HepG2 (cell line): ENCODE results near the gene SHROOM2. TPM values are rescaled to one million over a fixed set of nuclear protein-coding genes. Genes with fewer than 3 reads are reported as not detected.

Experiments
- ATAC-seq: fragments of 200-7000 bp; cut with Tn5 transposase; 3 replicates; pipeline ENCODE4 v1.9.1; 2020; ENCODE audit warnings: mild to moderate bottlenecking, moderate library complexity
- BruUV-seq: library from RNA; stranded (reverse); fragments of 400-500 nt; replicated peaks from 2 replicates; lab custom pipeline; 2021; lab: Mats Ljungman, UMichigan
- CTCF ChIA-PET: fragments of 300-600 bp; formaldehyde crosslinking; extraction: SDS; loops from one replicate; lab custom pipeline; 2021; ENCODE audit warnings: low total read pairs, inconsistent platforms, low intra/inter-chr PET ratio; lab: Yijun Ruan, JAX
- POLR2A ChIA-PET: fragments of 350-600 bp; sonication (Branson Sonifier 250); formaldehyde crosslinking; loops from one replicate; lab custom pipeline; 2020; ENCODE audit warnings: antibody characterized with exemption, inconsistent platforms; lab: Yijun Ruan, JAX
- DNase-seq: peaks from one replicate; pipeline ENCODE4 v3.0.0-alpha.2; 2015; ENCODE audit warnings: low spot score
- FAIRE-seq: peaks from 3 replicates; lab custom pipeline; 2011; peaks lifted over from hg19 to GRCh38; lab: Jason Lieb, UNC
- H2AFZ ChIP-seq: one replicate; pipeline ENCODE4 v1.6.1; 2011; ENCODE audit warnings: low read length, inconsistent platforms
- H3K27ac ChIP-seq: fragments of 300-600 bp; 3 replicates; pipeline ENCODE4 v1.8.0; 2011; ENCODE audit warnings: mixed run types, mild to moderate bottlenecking, mixed read lengths, low read length, inconsistent platforms; ENCODE audit not compliant: insufficient read depth; ENCODE audit errors: extremely low read length
- H3K27me3 ChIP-seq, 2 experiments: fragments of 200-600 bp in 1 of 2; 2 replicates in 1 of 2; 3 replicates in 1 of 2; pipeline versions ENCODE4 v1.6.0 to v1.8.0; 2011; ENCODE audit warnings: low read length in 2 of 2, mild to moderate bottlenecking in 2 of 2, moderate library complexity in 2 of 2, inconsistent platforms in 1 of 2; ENCODE audit not compliant: insufficient read depth in 2 of 2, control insufficient read depth in 1 of 2
- H3K36me3 ChIP-seq, 2 experiments: fragments of 200-600 bp in 1 of 2; replicated peaks in 1 of 2; 2 replicates in 1 of 2; 3 replicates in 1 of 2; pipeline versions ENCODE4 v1.5.1 to v1.8.0; 2011; ENCODE audit warnings: low read length in 2 of 2, inconsistent platforms in 1 of 2; ENCODE audit not compliant: insufficient read depth in 2 of 2, control insufficient read depth in 1 of 2
- H3K4me1 ChIP-seq: 2 replicates; pipeline ENCODE4 v1.5.1; 2012; ENCODE audit warnings: low read length, inconsistent platforms; ENCODE audit not compliant: insufficient read depth
- H3K4me2 ChIP-seq: 2 replicates; pipeline ENCODE4 v1.6.0; 2011; ENCODE audit warnings: low read depth, low read length, inconsistent platforms
- H3K4me3 ChIP-seq, 3 experiments: fragments of 200-600 bp in 1 of 3; sonication (generic), shearing (Covaris generic) in 1 of 3; replicated peaks in 1 of 3; 2 replicates each; pipeline ENCODE4 v1.5.1; 2011 to 2016; ENCODE audit warnings: low read length in 3 of 3, inconsistent platforms in 2 of 3, low read depth in 2 of 3, mild to moderate bottlenecking in 2 of 3, control low read depth in 1 of 3, mixed read lengths in 1 of 3; ENCODE audit not compliant: insufficient read depth in 1 of 3
- H3K79me2 ChIP-seq: one replicate; pipeline ENCODE4 v1.6.1; 2011; ENCODE audit warnings: low read length, inconsistent platforms; ENCODE audit not compliant: insufficient read depth
- H3K9ac ChIP-seq: 2 replicates; pipeline ENCODE4 v1.6.0; 2011; ENCODE audit warnings: mild to moderate bottlenecking, low read depth, low read length, inconsistent platforms; ENCODE audit not compliant: insufficient read depth
- H3K9me3 ChIP-seq: 2 replicates; pipeline ENCODE4 v1.5.1; 2012; ENCODE audit warnings: mild to moderate bottlenecking, low read length
- H4K20me1 ChIP-seq: 2 replicates; pipeline ENCODE4 v1.6.0; 2011; ENCODE audit warnings: inconsistent platforms, mild to moderate bottlenecking, low read length, moderate library complexity; ENCODE audit not compliant: insufficient read depth
- AFF4 ChIP-seq: sonication (generic); formaldehyde crosslinking; IDR thresholded peaks from 2 replicates; pipeline ENCODE4 v1.4.0; 2020; ENCODE audit warnings: missing genetic modification reagents
- ELF1 ChIP-seq: sonication (generic); formaldehyde crosslinking; IDR thresholded peaks from 2 replicates; pipeline ENCODE4 v1.4.0; 2020; ENCODE audit warnings: missing genetic modification reagents
- PRDM15 ChIP-seq: sonication (generic); formaldehyde crosslinking; IDR thresholded peaks from 2 replicates; pipeline ENCODE4 v1.4.0; 2020; ENCODE audit warnings: missing genetic modification reagents
- SP1 ChIP-seq, 2 experiments: fragments of 450-650 bp in 1 of 2; sonication (generic) in 1 of 2; formaldehyde crosslinking in 1 of 2; IDR thresholded peaks; 2 replicates each; pipeline versions ENCODE4 v1.4.0 to v1.6.1; 2016 to 2020; ENCODE audit warnings: missing genetic modification reagents in 1 of 2
- TCF7L2 ChIP-seq: IDR thresholded peaks from 2 replicates; pipeline ENCODE4 v1.6.1; 2011; ENCODE audit warnings: mild to moderate bottlenecking, low read depth, low read length, moderate library complexity
- ZNF891 ChIP-seq: sonication (generic); formaldehyde crosslinking; IDR thresholded peaks from 2 replicates; pipeline ENCODE4 v1.5.0; 2020; ENCODE audit warnings: mild to moderate bottlenecking, missing genetic modification reagents
- WGBS: methylation state at CpG from one replicate; pipeline ENCODE4 v1.1.6; 2017; ENCODE audit warnings: low lambda C conversion rate; 5-methylcytosine and 5-hydroxymethylcytosine counted together
- in situ Hi-C: cut with HindIII; loops from 2 replicates; pipeline ENCODE4 v1.10.0; 2017; ENCODE audit warnings: low pct_unique_long_range_greater_than_20kb; ENCODE audit not compliant: extremely low pct_ligation_motif_present
- intact Hi-C: fragments of 100-400 bp; cut with micrococcal nuclease; formaldehyde crosslinking; loops from one replicate; pipeline ENCODE4 v1.10.0; 2022; ENCODE audit not compliant: unreplicated experiment
- polyA plus RNA-seq, 8 experiments: library from polyadenylated mRNA; depleted of rRNA in 3 of 8; stranded (reverse) in 7 of 8; unstranded in 1 of 8; fragments of >200 nt; fragmentation: Illumina TruSeq in 4 of 8; extraction: Trizol in 4 of 8; gene quantifications; 2 replicates each; pipeline versions ENCODE4 v1.2.1 to v1.2.3, GENCODE V29; 2011 to 2016; ENCODE audit warnings: low read depth in 4 of 8, missing spikeins in 1 of 8, mixed read lengths in 1 of 8; ENCODE audit not compliant: insufficient read depth in 1 of 8
- total RNA-seq, 5 experiments: library from RNA; depleted of rRNA; stranded (reverse); fragments of >200 nt; fragmentation: Illumina TruSeq; extraction: Trizol; gene quantifications; 2 replicates each; pipeline ENCODE4 v1.2.3, GENCODE V29; 2016; ENCODE audit warnings: low read depth in 1 of 5

The SHROOM2 gene
- total and polyA plus RNA-seq, 2 of the 13 experiments (the other 11 are each of a cell fraction or from before 2014, with no cell fraction given), result 0.92 to 1.4 TPM

- TF ChIP-seq AFF4 (no peak), SP1 (IDR thresholded peaks at IDR 0.05) (no peak), SP1 (CRISPR knock-in tag; IDR thresholded peaks at IDR 0.05) (no peak), ZNF891 (CRISPR knock-in tag) (no peak)
Measured at GRCh38 chrX:9905288-9905687, 119.1 kb downstream of the SHROOM2 start (continued).

GRCh38 chrX:9905721-9906120 is 119.5 kb downstream of the SHROOM2 start:
- no peak overlapping the region for H2AFZ ChIP-seq
- H3K27me3 ChIP-seq, result no peaks in the 10 kb centered on the region
- H3K4me3 ChIP-seq, result no peak overlapping the region
- no peaks in the 10 kb centered on the region for H3K79me2 ChIP-seq
- FAIRE-seq (no peak), ATAC-seq (no peak), DNase-seq (no peak)
- BruUV-seq, result no TSS peak
- CTCF ChIA-PET, result no interaction called here
- POLR2A ChIA-PET, result no interaction called here
- H3K4me2 ChIP-seq, result no peak overlapping the region
- no peak overlapping the region for H3K27ac ChIP-seq
- intact Hi-C loops, result no loop called here
- H3K4me1 ChIP-seq, result 0 out of 2 replicates have a peak, but pooled peaks cover 12% of the 10 kb centered on the region
- no peak for TF ChIP-seq ELF1
- no peak for TF ChIP-seq PRDM15 (CRISPR knock-in tag)
- TF ChIP-seq TCF7L2, result no peak
- no peaks in the 10 kb centered on the region for H3K9me3 ChIP-seq
- no peaks in the 10 kb centered on the region for H4K20me1 ChIP-seq
- no peak overlapping the region for H3K9ac ChIP-seq
- WGBS, result 92% methylated on average over 2 of the region's 5 CpGs
- in situ Hi-C loops, result no loop called here
- H3K36me3 ChIP-seq, result no peaks in the 10 kb centered on the region
